ENCODE data around the gene HERPUD1. TPM values are rescaled to one million over a fixed set of nuclear protein-coding genes. Genes with fewer than 3 reads are reported as not detected.

Gene HERPUD1
- total and polyA plus RNA-seq, 5 donors from 2014 or later, result 133 to 454 (median 146) TPM

GRCh38 chr16:56888806-56889205, 43.1 kb upstream of the HERPUD1 start:
- Histone ChIP-seq H3K27ac (ENCODE audit: insufficient read depth, low read length, poor library complexity, severe bottlenecking) (no peak overlapping the region), H3K9me3 (ENCODE audit: control insufficient read depth in 2 of 2, low read length in 2 of 2) (no peaks in the 10 kb centered on the region), H3K4me3 (ENCODE audit: low read depth, low read length) (no peak overlapping the region), H3K27me3 (ENCODE audit: control insufficient read depth, insufficient read depth, low read length) (no peaks in the 10 kb centered on the region), H3K36me3 (ENCODE audit: control insufficient read depth, insufficient read depth, low read length) (no peaks in the 10 kb centered on the region), H3K4me1 (ENCODE audit: control insufficient read depth, insufficient read depth, low read length, poor library complexity, severe bottlenecking) (no peaks in the 10 kb centered on the region)
- H3K27me3 Mint-ChIP-seq, result peaks cover 4% of the 10 kb centered on the region
- H3K9me3 Mint-ChIP-seq, result no peaks in the 10 kb centered on the region
- no peak overlapping the region for H3K4me3 Mint-ChIP-seq
- DNase-seq (no peak), ATAC-seq (ENCODE audit: low read depth in 2 of 2) (no peak)
- H3K4me1 Mint-ChIP-seq, result no peaks in the 10 kb centered on the region
- no peak overlapping the region for H3K27ac Mint-ChIP-seq
- H3K36me3 Mint-ChIP-seq, result no peaks in the 10 kb centered on the region

- peaks cover 4% of the 10 kb centered on the region for H3K27me3 Mint-ChIP-seq
- no peaks in the 10 kb centered on the region for H3K36me3 Mint-ChIP-seq
- Histone ChIP-seq H3K27ac (ENCODE audit: insufficient read depth, low read length, poor library complexity, severe bottlenecking) (no peak overlapping the region), H3K36me3 (ENCODE audit: control insufficient read depth, insufficient read depth, low read length) (no peaks in the 10 kb centered on the region), H3K4me3 (ENCODE audit: low read depth, low read length) (no peak overlapping the region), H3K27me3 (ENCODE audit: control insufficient read depth, insufficient read depth, low read length) (no peaks in the 10 kb centered on the region), H3K9me3 (ENCODE audit: control insufficient read depth in 2 of 2, low read length in 2 of 2) (no peaks in the 10 kb centered on the region), H3K4me1 (ENCODE audit: control insufficient read depth, insufficient read depth, low read length, poor library complexity, severe bottlenecking) (no peaks in the 10 kb centered on the region)
- ATAC-seq (ENCODE audit: low read depth in 2 of 2), result no peak
- no peaks in the 10 kb centered on the region for H3K4me1 Mint-ChIP-seq
- no peaks in the 10 kb centered on the region for H3K9me3 Mint-ChIP-seq
- no peak overlapping the region for H3K27ac Mint-ChIP-seq
- DNase-seq, result no peak
- H3K4me3 Mint-ChIP-seq, result no peak overlapping the region
Observed at GRCh38 chr16:56889206-56889605, 42.7 kb upstream of the HERPUD1 start.

- Histone ChIP-seq H3K4me3 (ENCODE audit: low read depth, low read length) (no peak overlapping the region), H3K9me3 (ENCODE audit: control insufficient read depth in 2 of 2, low read length in 2 of 2) (no peaks in the 10 kb centered on the region), H3K27ac (ENCODE audit: insufficient read depth, low read length, poor library complexity, severe bottlenecking) (no peak overlapping the region), H3K27me3 (ENCODE audit: control insufficient read depth, insufficient read depth, low read length) (no peaks in the 10 kb centered on the region), H3K4me1 (ENCODE audit: control insufficient read depth, insufficient read depth, low read length, poor library complexity, severe bottlenecking) (no peaks in the 10 kb centered on the region), H3K36me3 (ENCODE audit: control insufficient read depth, insufficient read depth, low read length) (no peaks in the 10 kb centered on the region)
- Mint-ChIP-seq H3K27me3 (peaks cover 9% of the 10 kb centered on the region), H3K27ac (peak overlapping the region in 1 of 3 donors; percentile 62), H3K9me3 (no peaks in the 10 kb centered on the region), H3K36me3 (no peaks in the 10 kb centered on the region), H3K4me3 (no peak overlapping the region), H3K4me1 (no peaks in the 10 kb centered on the region)
- no peak for ATAC-seq (ENCODE audit: low read depth in 2 of 2)
- DNase-seq, result no peak
Observed at GRCh38 chr16:56891685-56892084, 40.3 kb upstream of the HERPUD1 start.

- Mint-ChIP-seq H3K27me3 (peaks cover 9% of the 10 kb centered on the region), H3K4me1 (peaks cover 0 to 3% (median 0%) of the 10 kb centered on the region in 4 donors), H3K9me3 (no peaks in the 10 kb centered on the region), H3K4me3 (no peak overlapping the region), H3K27ac (no peak overlapping the region), H3K36me3 (no peaks in the 10 kb centered on the region)
- ATAC-seq (ENCODE audit: low read depth in 2 of 2) (no peak), DNase-seq (no peak)
- Histone ChIP-seq H3K27ac (ENCODE audit: insufficient read depth, low read length, poor library complexity, severe bottlenecking) (no peak overlapping the region), H3K4me1 (ENCODE audit: control insufficient read depth, insufficient read depth, low read length, poor library complexity, severe bottlenecking) (no peaks in the 10 kb centered on the region), H3K27me3 (ENCODE audit: control insufficient read depth, insufficient read depth, low read length) (no peaks in the 10 kb centered on the region), H3K4me3 (ENCODE audit: low read depth, low read length) (no peak overlapping the region), H3K9me3 (ENCODE audit: control insufficient read depth in 2 of 2, low read length in 2 of 2) (no peaks in the 10 kb centered on the region), H3K36me3 (ENCODE audit: control insufficient read depth, insufficient read depth, low read length) (no peaks in the 10 kb centered on the region)
Observed at GRCh38 chr16:56892705-56893104, 39.2 kb upstream of the HERPUD1 start.

GRCh38 chr16:56894331-56894917, 37.5 kb upstream of the HERPUD1 start:
- peaks cover 9% of the 10 kb centered on the region for H3K27me3 Mint-ChIP-seq
- H3K27ac Mint-ChIP-seq, result no peak overlapping the region
- no peak overlapping the region for H3K4me3 Mint-ChIP-seq
- H3K9me3 Mint-ChIP-seq, result no peaks in the 10 kb centered on the region
- no peak overlapping the region for H3K4me3 ChIP-seq (ENCODE audit: low read depth, low read length)
- peaks cover 4% of the 10 kb centered on the region for H3K4me1 ChIP-seq (ENCODE audit: control insufficient read depth, insufficient read depth, low read length, poor library complexity, severe bottlenecking)
- no peaks in the 10 kb centered on the region for H3K36me3 Mint-ChIP-seq
- H3K36me3 ChIP-seq (ENCODE audit: control insufficient read depth, insufficient read depth, low read length), result no peaks in the 10 kb centered on the region
- H3K9me3 ChIP-seq (ENCODE audit: control insufficient read depth in 2 of 2, low read length in 2 of 2), result no peaks in the 10 kb centered on the region
- H3K27ac ChIP-seq (ENCODE audit: insufficient read depth, low read length, poor library complexity, severe bottlenecking), result no peak overlapping the region
- ATAC-seq (ENCODE audit: low read depth in 2 of 2), result no peak
- H3K27me3 ChIP-seq (ENCODE audit: control insufficient read depth, insufficient read depth, low read length), result no peaks in the 10 kb centered on the region
- DNase-seq, result no peak
- H3K4me1 Mint-ChIP-seq, result peaks cover 0 to 15% (median 6%) of the 10 kb centered on the region in 4 donors

- H3K36me3 Mint-ChIP-seq, result no peaks in the 10 kb centered on the region
Observed at GRCh38 chr16:56895813-56896212, 36.1 kb upstream of the HERPUD1 start.

GRCh38 chr16:56896244-56896643, 35.7 kb upstream of the HERPUD1 start:
- H3K36me3 Mint-ChIP-seq, result no peaks in the 10 kb centered on the region
- H3K9me3 ChIP-seq (ENCODE audit: control insufficient read depth in 2 of 2, low read length in 2 of 2), result no peaks in the 10 kb centered on the region
- DNase-seq, result no peak
- H3K4me1 Mint-ChIP-seq, result peaks cover 0 to 22% (median 6%) of the 10 kb centered on the region in 4 donors
- no peak for ATAC-seq (ENCODE audit: low read depth in 2 of 2)
- peaks cover 0 to 2% (median 0%) of the 10 kb centered on the region in 7 donors for H3K9me3 Mint-ChIP-seq
- peaks cover 2% of the 10 kb centered on the region for H3K27me3 ChIP-seq (ENCODE audit: control insufficient read depth, insufficient read depth, low read length)
- peaks cover 13% of the 10 kb centered on the region for H3K27me3 Mint-ChIP-seq
- H3K27ac Mint-ChIP-seq, result no peak overlapping the region
- H3K4me3 Mint-ChIP-seq, result no peak overlapping the region
- H3K4me3 ChIP-seq (ENCODE audit: low read depth, low read length), result no peak overlapping the region
- H3K27ac ChIP-seq (ENCODE audit: insufficient read depth, low read length, poor library complexity, severe bottlenecking), result no peak overlapping the region
- no peaks in the 10 kb centered on the region for H3K36me3 ChIP-seq (ENCODE audit: control insufficient read depth, insufficient read depth, low read length)
- peaks cover 4% of the 10 kb centered on the region for H3K4me1 ChIP-seq (ENCODE audit: control insufficient read depth, insufficient read depth, low read length, poor library complexity, severe bottlenecking)

More at GRCh38 chr16:56895813-56896212, 36.1 kb upstream of the HERPUD1 start:
- Histone ChIP-seq H3K4me1 (ENCODE audit: control insufficient read depth, insufficient read depth, low read length, poor library complexity, severe bottlenecking) (peaks cover 4% of the 10 kb centered on the region), H3K4me3 (ENCODE audit: low read depth, low read length) (no peak overlapping the region), H3K27me3 (ENCODE audit: control insufficient read depth, insufficient read depth, low read length) (no peaks in the 10 kb centered on the region), H3K27ac (ENCODE audit: insufficient read depth, low read length, poor library complexity, severe bottlenecking) (no peak overlapping the region), H3K36me3 (ENCODE audit: control insufficient read depth, insufficient read depth, low read length) (no peaks in the 10 kb centered on the region), H3K9me3 (ENCODE audit: control insufficient read depth in 2 of 2, low read length in 2 of 2) (no peaks in the 10 kb centered on the region)
- H3K4me1 Mint-ChIP-seq, result peaks cover 0 to 22% (median 6%) of the 10 kb centered on the region in 4 donors
- DNase-seq, result no peak
- H3K9me3 Mint-ChIP-seq, result no peaks in the 10 kb centered on the region
- no peak for ATAC-seq (ENCODE audit: low read depth in 2 of 2)
- H3K4me3 Mint-ChIP-seq, result no peak overlapping the region
- no peak overlapping the region for H3K27ac Mint-ChIP-seq
- H3K27me3 Mint-ChIP-seq, result peaks cover 9% of the 10 kb centered on the region
